OCI-M2 (cell line): ENCODE results near the gene XYLT1.

Source experiments
- DNase-seq: peaks from one replicate; lab custom pipeline; 2025; ENCODE audit not compliant: unreplicated experiment; lab: John Stamatoyannopoulos, UW

Gene XYLT1

GRCh38 chr16:17072104-17072503 lies 398.7 kb downstream of the XYLT1 start:
- no peak for DNase-seq

DNA sequence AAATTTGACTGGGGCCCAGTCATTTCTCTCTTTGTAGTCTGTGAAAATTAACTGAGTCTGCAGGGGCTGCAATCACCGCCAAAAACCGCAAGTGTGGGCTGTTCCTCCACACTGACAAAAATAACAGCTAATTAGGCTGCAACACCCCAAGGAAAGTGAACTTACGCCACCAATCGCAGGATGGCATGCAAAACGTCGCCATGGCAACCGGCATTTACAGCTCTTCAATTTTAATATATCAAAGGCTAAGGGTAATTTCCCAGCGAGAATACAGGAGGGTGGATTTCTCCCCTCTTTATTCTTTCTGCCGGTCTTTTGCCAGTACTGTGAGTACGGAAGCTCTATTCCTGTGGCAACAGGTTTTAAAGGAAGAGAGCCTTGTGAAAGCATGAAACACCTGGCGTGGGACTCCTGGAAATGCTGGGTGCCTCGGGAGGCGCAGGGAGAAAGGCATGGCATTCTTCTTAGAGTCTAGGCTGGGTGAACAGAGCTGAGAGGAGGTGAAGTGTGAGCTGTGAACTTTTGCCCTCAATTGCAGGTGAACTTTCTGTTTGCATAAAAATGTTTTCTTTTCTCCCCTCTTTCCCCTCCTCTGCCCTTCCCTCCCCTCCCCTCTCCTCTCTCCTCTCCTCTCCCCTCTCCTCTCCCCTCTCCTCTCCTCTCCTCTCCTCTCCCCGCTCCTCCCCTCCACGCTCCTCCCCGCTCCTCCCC lies 399.7 kb downstream of the XYLT1 start:
- DNase-seq, result no peak

DNA sequence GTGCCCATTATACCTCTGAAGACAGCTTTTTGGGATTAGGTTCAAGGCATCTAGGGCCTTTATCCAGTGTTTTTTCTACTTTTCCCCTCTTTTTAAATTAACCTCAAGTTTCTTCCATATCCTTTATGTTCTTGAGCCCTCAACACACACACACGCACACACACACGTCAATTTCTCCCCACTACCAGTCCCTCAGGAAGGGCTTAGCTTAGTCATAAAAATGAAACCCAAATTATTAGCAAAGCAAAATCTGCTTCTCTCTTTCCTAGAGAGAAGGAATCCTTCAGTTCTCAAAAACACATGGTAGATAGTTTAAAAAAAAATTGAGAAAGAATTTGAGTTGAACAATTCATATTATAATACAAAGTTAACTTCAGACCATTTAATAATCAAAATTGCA lies 401.1 kb downstream of the XYLT1 start:
- no peak for DNase-seq

DNA sequence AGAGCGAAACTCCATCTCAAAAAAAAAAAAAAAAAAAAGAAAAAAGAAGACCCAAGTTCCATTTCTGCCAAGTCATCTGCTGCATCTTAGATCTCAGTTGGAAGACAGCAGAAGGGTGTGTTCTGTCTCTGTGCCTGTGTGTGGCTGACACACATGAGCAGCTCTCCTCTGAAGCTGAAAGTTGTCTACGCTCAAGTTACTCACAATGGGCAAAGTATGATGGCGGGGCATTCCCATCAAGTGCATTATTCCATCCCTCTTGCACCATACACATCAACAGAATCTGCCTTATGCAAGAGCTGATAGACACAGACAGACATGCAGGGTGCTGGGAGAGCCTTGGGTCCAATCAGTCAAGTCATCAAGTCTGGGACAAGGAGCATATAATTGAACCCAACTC lies 402.2 kb downstream of the XYLT1 start:
- no peak for DNase-seq

DNA sequence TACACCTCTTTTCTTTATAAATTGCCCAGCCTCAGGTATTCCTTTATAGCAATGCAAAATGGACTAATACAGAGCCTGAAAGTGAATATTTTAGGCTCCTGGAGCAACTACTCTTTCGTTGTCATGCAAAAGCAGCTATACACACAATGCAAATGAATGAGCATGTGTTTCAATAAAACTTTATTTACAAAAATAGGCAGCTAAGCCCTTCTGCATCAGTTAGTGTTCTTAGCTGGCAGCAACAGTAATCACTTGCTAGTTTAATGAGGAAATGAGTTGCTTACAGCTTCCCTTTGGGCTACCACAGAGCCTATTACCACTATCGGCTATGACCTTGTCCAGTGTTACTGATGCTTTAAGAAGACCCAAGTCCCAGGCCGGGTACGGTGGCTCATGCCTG lies 402.9 kb downstream of the XYLT1 start:
- DNase-seq, result no peak

GRCh38 chr16:17063201-17064139 lies 407.3 kb downstream of the XYLT1 start:
- DNase-seq, result no peak

GRCh38 chr16:17062676-17063075 lies 408.1 kb downstream of the XYLT1 start:
- no peak for DNase-seq

GRCh38 chr16:17061326-17061725 lies 409.4 kb downstream of the XYLT1 start:
- no peak for DNase-seq

DNA sequence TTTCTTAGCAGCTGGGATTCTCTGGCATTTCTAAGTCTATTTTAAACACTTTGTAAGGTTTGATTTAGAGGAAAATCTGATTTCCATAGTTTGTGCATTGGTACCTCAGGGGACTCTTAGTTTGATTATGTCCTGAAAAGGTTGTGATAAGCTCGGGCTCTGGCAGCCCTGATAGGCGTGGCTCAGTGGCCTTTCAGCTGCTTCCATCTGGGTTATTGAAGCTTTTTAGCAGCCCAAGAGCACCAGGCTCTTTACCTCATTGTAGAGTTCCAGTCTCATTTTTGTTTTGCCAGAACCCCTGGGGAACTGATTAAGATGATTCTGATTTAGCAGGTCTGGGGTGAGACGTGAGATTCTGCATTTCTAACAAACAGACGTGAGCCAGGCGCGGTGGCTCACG lies 412.3 kb downstream of the XYLT1 start:
- no peak for DNase-seq

GRCh38 chr16:17056666-17057065 lies 414.1 kb downstream of the XYLT1 start:
- DNase-seq, result no peak

GRCh38 chr16:17053536-17054160 lies 417.1 kb downstream of the XYLT1 start:
- no peak for DNase-seq
